GM20431 (cell line): ENCODE data around the gene MANEA.
"Not testable (repeated sequence)": the region's sequence is repeated elsewhere in the genome, so short reads cannot be mapped to it uniquely, and the experiment has no call there.

Experiments
- in situ Hi-C: fragments of 300-500 bp; cut with MseI, MboI; formaldehyde crosslinking; loops from one replicate; pipeline ENCODE4 v1.15.0; 2020; ENCODE audit warnings: low sequenced_read_pairs; ENCODE audit not compliant: unreplicated experiment

Gene MANEA

GRCh38 chr6:95584226-95584625, 6.9 kb downstream of the MANEA start:
- in situ Hi-C loops = not testable (repeated sequence)

DNA sequence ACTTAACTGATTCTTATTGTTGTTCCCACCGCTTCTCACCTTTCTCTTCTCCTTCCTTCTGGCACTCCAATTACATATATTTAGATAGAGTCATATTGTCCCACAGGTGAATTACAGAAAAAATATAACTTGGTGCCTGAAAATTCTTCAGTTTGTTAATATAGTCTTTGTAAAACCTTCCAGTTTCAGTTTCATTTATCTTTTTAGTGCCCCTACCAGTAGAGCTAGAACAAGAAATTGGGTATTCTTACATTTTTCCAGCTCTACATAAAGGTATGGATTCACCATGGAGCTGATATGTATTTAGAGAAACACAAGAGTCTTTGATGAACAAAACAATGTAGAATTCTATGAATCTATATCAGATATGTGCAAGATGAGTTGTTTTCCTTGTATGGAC, 10.7 kb downstream of the MANEA start:
- in situ Hi-C loops = no loop called here

- in situ Hi-C loops = no loop called here
These were observed 11.7 kb downstream of the MANEA start for GRCh38 chr6:95589067-95589466.

DNA sequence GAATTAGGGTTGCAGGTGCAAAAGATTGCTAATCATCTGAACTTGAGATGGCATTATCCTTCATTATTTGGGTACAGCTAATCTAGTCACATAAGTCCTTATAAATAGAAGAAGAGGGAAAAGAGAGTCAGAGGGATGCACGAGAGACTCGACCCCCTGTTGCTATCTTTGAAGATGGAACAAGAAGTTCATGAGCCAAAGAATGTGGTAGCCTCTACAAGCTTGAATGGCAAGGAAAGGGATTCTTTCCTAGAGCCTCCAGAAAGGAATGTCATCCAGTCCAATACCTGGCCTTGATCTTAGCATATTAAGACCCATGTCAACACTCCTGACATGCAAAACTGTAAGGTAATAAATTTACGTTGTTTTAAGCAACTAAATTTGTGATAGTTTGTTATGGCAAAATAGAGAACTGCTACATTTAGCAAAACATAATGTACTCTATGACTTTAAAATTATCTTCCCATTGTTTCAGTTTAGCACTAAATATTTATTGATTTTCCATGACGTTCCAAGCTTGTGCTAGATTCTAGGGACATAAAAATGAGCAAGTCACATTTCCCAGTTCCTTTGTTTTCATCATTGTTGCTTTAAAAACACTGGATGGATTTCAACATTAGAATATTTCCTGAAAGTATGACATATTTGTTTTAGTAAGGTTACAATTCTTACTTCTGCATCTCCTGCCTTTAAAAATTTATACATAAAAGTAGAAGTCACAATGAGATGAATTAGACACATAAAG, 12.7 kb downstream of the MANEA start:
- in situ Hi-C loops = no loop called here

- in situ Hi-C loops = no loop called here
These were observed 15.7 kb downstream of the MANEA start for GRCh38 chr6:95593025-95593424.

DNA sequence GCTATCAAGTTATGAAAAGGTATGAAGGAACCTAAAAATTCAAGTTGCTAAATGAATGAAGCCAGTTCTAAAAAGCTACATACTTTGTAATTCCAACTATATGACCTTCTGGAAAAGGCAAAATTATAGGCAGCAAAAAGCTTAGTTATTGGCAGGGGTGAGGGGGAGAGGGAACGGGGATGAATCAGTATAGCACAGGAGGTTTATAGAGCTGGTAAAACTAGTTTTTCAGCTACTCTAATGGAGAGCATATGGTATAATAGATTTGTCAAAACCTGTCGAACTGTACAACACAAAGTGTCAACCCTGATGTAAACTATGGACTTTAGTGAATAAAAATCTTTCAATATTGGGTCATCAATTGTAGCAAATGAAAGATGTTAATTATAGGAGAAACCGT, 18.7 kb downstream of the MANEA start:
- in situ Hi-C loops = no loop called here

DNA sequence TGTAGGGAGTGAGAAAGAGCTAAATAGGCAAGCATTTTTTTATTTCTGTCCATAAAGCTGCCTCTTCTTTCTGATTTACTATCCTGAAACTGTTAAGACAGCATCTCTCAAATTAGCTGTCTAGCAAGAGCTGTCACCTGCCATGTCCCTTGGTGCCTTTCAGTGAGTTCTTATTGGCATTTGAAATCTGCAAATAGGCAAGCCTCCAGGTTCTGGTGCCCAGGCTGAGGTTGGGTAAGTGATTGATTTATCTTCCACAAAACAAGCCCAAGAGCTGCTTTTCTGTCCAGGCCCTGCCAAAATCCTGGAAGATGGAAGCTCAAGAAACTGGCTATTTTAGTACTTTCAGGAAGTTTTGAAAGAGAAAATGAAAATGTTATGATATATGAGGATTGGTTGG, 22.4 kb downstream of the MANEA start:
- in situ Hi-C loops = no loop called here

DNA sequence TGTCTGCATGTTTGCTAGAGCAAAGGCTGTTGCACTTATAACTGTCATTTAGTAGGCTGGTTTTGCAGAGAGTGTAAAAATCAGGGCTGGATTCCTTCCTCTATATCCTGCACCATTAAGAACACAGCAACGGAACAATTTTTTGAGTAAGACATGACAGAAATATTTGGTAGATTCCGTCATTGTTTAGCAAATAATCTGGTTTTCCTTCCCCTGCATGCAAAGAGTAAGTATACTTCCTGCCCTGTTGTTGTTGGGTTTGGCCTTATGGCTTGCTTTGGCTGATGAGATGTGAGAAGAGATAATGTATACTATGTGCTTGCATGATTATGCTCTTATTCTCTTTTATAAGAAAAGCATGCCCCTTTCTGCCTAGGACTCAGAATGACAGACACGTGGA, 23.8 kb downstream of the MANEA start:
- in situ Hi-C loops = no loop called here

GRCh38 chr6:95614094-95614493, 36.8 kb downstream of the MANEA start:
- in situ Hi-C loops = no loop called here

GRCh38 chr6:95629551-95629950, 52.2 kb downstream of the MANEA start:
- in situ Hi-C loops = no loop called here

DNA sequence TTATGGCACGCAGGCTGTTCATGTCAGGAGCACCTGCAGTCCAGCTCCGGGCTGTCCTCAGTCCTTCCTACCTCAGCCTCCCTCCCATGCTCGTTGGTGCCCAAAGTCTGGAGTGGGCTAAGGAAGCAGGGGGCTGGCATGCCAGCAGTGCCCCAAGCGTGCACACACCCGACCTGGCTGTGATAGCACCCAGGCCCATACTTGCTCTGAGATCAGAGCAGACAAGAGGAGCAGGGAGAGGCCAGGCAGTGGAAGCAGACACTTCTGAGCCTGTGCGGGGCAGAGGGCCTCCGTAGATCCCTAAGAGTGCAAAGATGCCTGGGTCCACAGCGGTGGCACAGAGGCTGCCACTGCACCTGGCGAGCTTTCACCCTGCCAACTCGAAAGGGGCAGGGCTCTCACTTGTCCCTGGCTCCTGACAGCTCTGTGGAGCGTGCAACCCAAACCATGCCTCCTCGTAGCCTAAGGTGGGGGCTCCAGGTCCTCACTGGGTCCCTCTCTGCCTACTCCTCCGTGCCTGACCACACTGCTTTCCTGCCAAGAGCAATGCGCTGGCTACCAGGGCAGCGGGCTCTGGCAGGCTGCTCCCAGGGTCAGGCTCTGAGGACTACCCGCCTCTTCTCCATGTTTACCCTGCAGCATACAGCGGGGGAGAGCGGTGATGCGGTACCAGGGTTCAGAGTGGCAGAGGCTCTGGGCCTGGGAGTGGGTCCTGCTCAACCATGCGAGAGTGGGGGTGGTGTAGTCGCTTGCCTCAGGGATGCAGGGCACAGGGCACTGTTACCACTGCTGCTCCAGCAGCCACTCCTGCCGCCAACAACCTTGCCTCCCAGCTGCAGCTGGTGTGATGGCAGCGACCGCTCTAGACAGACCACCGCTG, 59.5 kb downstream of the MANEA start:
- in situ Hi-C loops = no loop called here

GRCh38 chr6:95648636-95649035, 71.3 kb downstream of the MANEA start:
- in situ Hi-C loops = no loop called here

GRCh38 chr6:95649451-95649850, 72.1 kb downstream of the MANEA start:
- in situ Hi-C loops = no loop called here

DNA sequence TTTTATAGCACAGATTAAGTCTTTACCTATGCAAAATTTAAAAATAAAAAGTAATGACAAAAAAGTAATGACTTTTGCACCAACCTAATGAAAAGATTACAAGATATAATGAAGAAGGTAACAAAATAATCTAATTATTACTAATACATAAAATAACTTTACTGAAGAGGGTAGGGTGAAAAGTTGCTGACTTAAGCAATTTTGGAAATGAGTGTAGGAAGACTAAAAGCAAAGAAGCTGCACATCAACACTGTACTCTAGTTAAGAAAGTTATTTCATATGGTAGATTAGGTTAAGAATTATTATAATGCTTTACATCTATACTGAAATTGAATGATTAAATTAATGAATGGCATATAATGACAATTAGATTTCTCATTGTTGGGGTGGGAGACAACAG, 76.8 kb downstream of the MANEA start:
- in situ Hi-C loops = no loop called here

- in situ Hi-C loops = no loop called here
These were observed 81.6 kb downstream of the MANEA start for GRCh38 chr6:95658886-95659285.
